HepG2 (cell line): ENCODE results near the gene AP3D1. TPM values are rescaled to one million over a fixed set of nuclear protein-coding genes. Genes with fewer than 3 reads are reported as not detected.
A peak's percentile ranks its signal among the peaks of the same experiment; 100 is the strongest.

Experiments used
- CENPBD1 ChIP-seq: sonication (generic); formaldehyde crosslinking; IDR thresholded peaks from 2 replicates; pipeline ENCODE4 v1.8.0; 2022; ENCODE audit warnings: missing genetic modification reagents, low read depth, mild to moderate bottlenecking, borderline replicate concordance
- EED ChIP-seq: sonication (generic); formaldehyde crosslinking; IDR thresholded peaks from 2 replicates; pipeline ENCODE4 v1.5.0; 2020; ENCODE audit warnings: mild to moderate bottlenecking, missing genetic modification reagents
- GABPB1 ChIP-seq: IDR thresholded peaks from 2 replicates; pipeline ENCODE4 v1.6.1; 2016; ENCODE audit warnings: mild to moderate bottlenecking, missing genetic modification reagents, moderate library complexity, missing compliant biosample characterization
- HIVEP1 ChIP-seq: sonication (generic); formaldehyde crosslinking; IDR thresholded peaks from 2 replicates; pipeline ENCODE4 v1.4.0; 2020; ENCODE audit warnings: mild to moderate bottlenecking, missing genetic modification reagents
- HNRNPL ChIP-seq: fragments of 200-400 bp; formaldehyde crosslinking; IDR thresholded peaks from 2 replicates; pipeline ENCODE4 v1.6.1; 2017; ENCODE audit warnings: mild to moderate bottlenecking, low read depth, low read length
- KDM6A ChIP-seq: IDR thresholded peaks from 2 replicates; pipeline ENCODE4 v1.6.1; 2016; ENCODE audit warnings: low read depth
- MAFG ChIP-seq: sonication (generic); formaldehyde crosslinking; IDR thresholded peaks from 2 replicates; pipeline ENCODE4 v1.5.1; 2020; ENCODE audit warnings: mild to moderate bottlenecking, missing genetic modification reagents
- MIER3 ChIP-seq: IDR thresholded peaks from 2 replicates; pipeline ENCODE4 v1.6.1; 2016; ENCODE audit warnings: missing compliant biosample characterization, borderline replicate concordance
- NFKB2 ChIP-seq: sonication (generic); formaldehyde crosslinking; IDR thresholded peaks from 2 replicates; pipeline ENCODE4 v1.4.0; 2020; ENCODE audit warnings: missing genetic modification reagents, borderline replicate concordance
- POLR2A ChIP-seq, 2 experiments: IDR thresholded peaks; 2 replicates each; pipeline ENCODE4 v1.6.1; 2011; ENCODE audit warnings: low read depth in 2 of 2, low read length in 2 of 2, mild to moderate bottlenecking in 1 of 2, moderate library complexity in 1 of 2; ENCODE audit not compliant: insufficient read depth in 1 of 2
- RCOR2 ChIP-seq: IDR thresholded peaks from 2 replicates; pipeline ENCODE4 v1.6.1; 2016; ENCODE audit warnings: missing biosample characterization, missing genetic modification reagents
- RFXANK ChIP-seq: IDR thresholded peaks from 2 replicates; pipeline ENCODE4 v1.6.1; 2016
- RNF2 ChIP-seq: fragments of 450-650 bp; conservative IDR thresholded peaks from 2 replicates; pipeline ENCODE4 v1.6.1; 2016; ENCODE audit warnings: low read depth
- SKI ChIP-seq: fragments of 450-650 bp; IDR thresholded peaks from one replicate; pipeline ENCODE4 v1.6.1; 2018; ENCODE audit warnings: mild to moderate bottlenecking; ENCODE audit not compliant: partially characterized antibody
- ZBTB33 ChIP-seq: sonication (generic); formaldehyde crosslinking; IDR thresholded peaks from 2 replicates; pipeline ENCODE4 v1.4.0; 2020; ENCODE audit warnings: missing genetic modification reagents
- ZFY ChIP-seq: sonication (generic); formaldehyde crosslinking; IDR thresholded peaks from 2 replicates; pipeline ENCODE4 v1.4.0; 2020; ENCODE audit warnings: missing genetic modification reagents
- ZKSCAN5 ChIP-seq: sonication (generic); formaldehyde crosslinking; IDR thresholded peaks from 2 replicates; pipeline ENCODE4 v1.5.1; 2020; ENCODE audit warnings: mild to moderate bottlenecking, missing genetic modification reagents
- ZNF251 ChIP-seq: sonication (generic); formaldehyde crosslinking; IDR thresholded peaks from 2 replicates; pipeline ENCODE4 v1.9.0; 2021; ENCODE audit warnings: mild to moderate bottlenecking, missing genetic modification reagents
- ZNF30 ChIP-seq: sonication (generic); formaldehyde crosslinking; IDR thresholded peaks from 2 replicates; pipeline ENCODE4 v1.5.0; 2020; ENCODE audit warnings: mild to moderate bottlenecking, missing genetic modification reagents
- ZNF318 ChIP-seq: sonication (generic); formaldehyde crosslinking; IDR thresholded peaks from 2 replicates; pipeline ENCODE4 v1.4.0; 2020; ENCODE audit warnings: mild to moderate bottlenecking, missing genetic modification reagents
- ZNF562 ChIP-seq: sonication (generic); formaldehyde crosslinking; IDR thresholded peaks from 2 replicates; pipeline ENCODE4 v1.8.0; 2022; ENCODE audit warnings: missing genetic modification reagents, borderline replicate concordance
- polyA plus RNA-seq, 8 experiments: library from polyadenylated mRNA; depleted of rRNA in 3 of 8; stranded (reverse) in 7 of 8; unstranded in 1 of 8; fragments of >200 nt; fragmentation: Illumina TruSeq in 4 of 8; extraction: Trizol in 4 of 8; gene quantifications; 2 replicates each; pipeline versions ENCODE4 v1.2.1 to v1.2.3, GENCODE V29; 2011 to 2016; ENCODE audit warnings: low read depth in 4 of 8, missing spikeins in 1 of 8, mixed read lengths in 1 of 8; ENCODE audit not compliant: insufficient read depth in 1 of 8
- total RNA-seq, 5 experiments: library from RNA; depleted of rRNA; stranded (reverse); fragments of >200 nt; fragmentation: Illumina TruSeq; extraction: Trizol; gene quantifications; 2 replicates each; pipeline ENCODE4 v1.2.3, GENCODE V29; 2016; ENCODE audit warnings: low read depth in 1 of 5

The AP3D1 gene
- total and polyA plus RNA-seq, 2 of the 13 experiments (the other 11 are each of a cell fraction or from before 2014, with no cell fraction given): 68.0 to 82.6 TPM

- TF ChIP-seq ZNF318 (CRISPR knock-in tag) (no peak), CENPBD1 (no peak), NFKB2 (CRISPR knock-in tag) (no peak), RFXANK (CRISPR knock-in tag) (no peak), GABPB1 (CRISPR knock-in tag) (peak; percentile 6; the same call in 1 of the 2 replicates), HNRNPL (peak; percentile 55; the same call in 1 of the 2 replicates), RCOR2 (no peak), ZNF30 (CRISPR knock-in tag) (no peak), POLR2A (IDR thresholded peaks at IDR 0.05; ENCODE audit: insufficient read depth in 1 of 2, low read depth in 2 of 2, low read length in 2 of 2) (0 out of 4 replicates have a peak, but pooled peaks of 1 of the 2 experiments have one; percentile 10), ZKSCAN5 (CRISPR knock-in tag) (no peak), ZNF562 (no peak), MIER3 (CRISPR knock-in tag) (no peak), HIVEP1 (no peak), ZFY (peak; percentile 15; the same call in 1 of the 2 replicates), EED (CRISPR knock-in tag) (no peak), ZBTB33 (CRISPR knock-in tag) (0 out of 2 replicates have a peak, but pooled peaks have one; percentile 5), RNF2 (no peak), KDM6A (no peak), ZNF251 (CRISPR knock-in tag) (no peak), SKI (no peak), MAFG (CRISPR knock-in tag) (no peak)
These were observed 93.6 kb downstream of the AP3D1 start (continued) for GRCh38 chr19:2057484-2058469.
